ENCODE measurements around the gene LPAR2. TPM values are rescaled to one million over a fixed set of nuclear protein-coding genes. Genes with fewer than 3 reads are reported as not detected.

Gene LPAR2
- total RNA-seq (2022; extraction: Qiagen RNA extraction; ENCODE audit: low read depth): 2.0 to 5.4 TPM (median 5.2 TPM) in 5 replicates

DNA sequence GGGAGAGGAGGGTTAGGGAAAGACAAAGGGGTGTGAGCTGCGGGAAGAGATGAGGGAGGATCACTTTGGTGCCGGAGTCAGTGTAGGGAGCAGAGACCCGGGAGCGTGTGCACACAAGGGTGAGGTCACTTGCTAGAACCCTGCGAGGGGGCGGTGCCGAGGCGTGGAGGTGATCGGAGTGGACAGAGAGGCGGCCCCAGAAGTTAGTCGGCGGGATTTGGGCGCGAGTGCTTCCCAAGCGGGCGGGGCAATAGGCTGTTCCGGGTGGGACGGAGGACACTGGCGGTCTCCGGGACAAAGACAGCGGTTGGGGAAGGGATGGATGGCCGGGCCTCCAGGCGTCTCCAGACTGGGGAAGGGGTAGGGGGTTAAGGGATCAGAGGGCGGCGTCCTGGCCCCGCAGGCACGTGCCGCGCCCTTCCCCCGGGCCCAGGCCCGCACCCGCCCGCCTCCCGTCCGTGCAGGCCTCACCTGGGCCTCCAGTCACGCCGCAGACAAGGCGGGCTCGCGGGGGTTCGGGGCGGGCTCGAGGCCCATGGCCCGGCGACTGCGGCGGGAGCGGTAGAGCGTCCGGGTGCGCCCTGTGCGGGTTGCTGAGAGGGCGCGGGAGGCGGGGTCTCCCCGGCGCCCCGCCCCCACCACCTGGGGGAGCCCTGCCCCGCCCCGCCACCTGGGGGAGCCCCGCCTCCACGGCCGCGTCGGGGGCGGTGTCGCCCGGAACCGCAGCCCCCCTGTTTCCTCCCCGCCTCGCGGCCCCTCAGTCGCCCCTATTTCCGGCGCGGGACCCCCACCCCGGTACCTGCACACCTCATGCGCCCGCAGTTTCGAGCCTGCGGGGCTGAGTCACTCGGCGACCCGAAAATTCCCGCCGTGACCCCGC lies at the start of gene LPAR2:
LPAR2 (minus strand) TSS at position 600 of the 880 bp plus-strand sequence. CDS start 945 bp downstream, outside the sequence.

DNA sequence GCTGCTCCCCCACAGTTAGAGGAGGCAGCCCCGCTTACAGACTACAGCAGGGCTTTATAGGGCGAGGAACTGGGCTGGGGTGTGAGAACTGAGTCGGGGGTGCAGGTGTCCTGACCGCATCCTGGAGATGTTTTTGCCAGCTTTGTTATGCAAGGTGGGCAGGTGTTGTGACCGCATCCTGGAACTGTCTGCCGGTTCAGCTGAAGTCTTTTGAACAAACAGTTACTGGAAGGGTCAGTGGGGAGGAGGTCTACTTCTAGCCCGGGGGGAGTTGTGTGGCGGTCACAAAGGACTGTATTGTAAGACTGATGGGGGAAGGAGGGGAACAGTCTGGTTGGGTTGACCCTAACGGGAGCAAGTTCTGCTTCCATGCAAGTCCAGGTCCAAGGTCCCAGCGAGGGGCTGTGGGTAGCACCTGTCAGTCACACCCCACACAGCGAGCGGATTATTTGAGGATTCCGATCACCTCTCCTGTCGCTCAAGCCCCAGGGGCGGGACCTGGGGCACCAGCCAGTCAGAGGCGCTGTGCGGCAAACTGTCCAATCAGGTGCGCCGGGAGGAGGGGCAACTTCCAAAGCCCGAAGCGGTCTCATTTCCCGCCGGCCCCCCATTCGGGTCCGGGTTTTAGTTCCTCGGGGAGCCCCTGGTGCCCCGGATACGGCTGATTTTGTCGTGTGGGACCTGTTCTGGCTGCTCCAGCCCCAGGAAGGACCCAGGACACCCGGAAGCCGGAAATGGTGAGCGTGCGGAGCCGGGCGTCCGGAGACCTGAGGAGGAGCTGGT lies 40.4 kb upstream of the LPAR2 start, which contains the start of gene ZNF101:
ZNF101 (plus strand) TSS at position 610 of the 783 bp plus-strand sequence; CDS start at position 735, 125 bp downstream.

DNA sequence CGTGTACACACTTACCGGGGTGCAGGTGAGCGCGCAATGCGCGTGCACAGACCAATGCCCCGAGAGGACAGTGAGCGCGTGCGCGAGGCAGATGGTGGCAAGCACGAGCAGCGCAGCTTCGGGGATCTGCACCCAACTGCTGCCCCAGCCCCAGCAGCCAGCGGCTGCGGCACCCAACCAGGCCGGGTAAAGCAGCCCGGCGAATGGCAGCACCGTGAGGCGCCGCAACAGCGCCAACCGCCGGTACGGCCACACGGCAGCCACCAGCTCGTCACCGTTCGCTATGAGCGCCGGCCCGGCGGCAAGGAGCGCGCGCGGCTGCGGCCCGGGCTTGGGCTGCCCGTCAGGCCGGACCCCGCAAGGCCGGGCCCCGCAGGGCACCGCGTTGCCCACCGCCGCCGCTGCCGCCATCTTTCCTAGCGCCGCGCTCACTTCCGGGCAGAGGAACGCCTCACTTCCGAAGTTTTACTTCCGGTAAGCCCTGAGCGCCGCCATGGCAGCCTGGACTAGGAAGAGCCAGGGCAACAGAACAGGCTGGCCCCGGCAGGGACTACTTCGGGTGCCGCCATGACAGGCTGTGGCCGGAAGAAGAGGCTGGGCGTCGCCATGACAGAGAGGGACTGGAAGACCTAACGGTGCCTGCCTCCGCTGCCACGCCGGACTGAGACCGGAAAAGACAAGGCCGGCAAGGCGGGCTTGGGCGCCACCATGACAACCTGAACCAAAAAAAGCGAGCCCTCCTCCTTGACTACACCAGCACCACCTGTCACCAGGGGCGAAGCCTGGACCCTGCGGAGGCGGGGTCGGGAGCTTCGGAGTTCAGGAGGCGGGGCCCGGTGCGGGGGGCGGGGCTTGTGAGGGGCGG lies 35.5 kb upstream of the LPAR2 start, which contains the start of gene ATP13A1:
ATP13A1 (minus strand) TSS at position 421 of the 865 bp plus-strand sequence; CDS start at position 411, 10 bp downstream.

DNA sequence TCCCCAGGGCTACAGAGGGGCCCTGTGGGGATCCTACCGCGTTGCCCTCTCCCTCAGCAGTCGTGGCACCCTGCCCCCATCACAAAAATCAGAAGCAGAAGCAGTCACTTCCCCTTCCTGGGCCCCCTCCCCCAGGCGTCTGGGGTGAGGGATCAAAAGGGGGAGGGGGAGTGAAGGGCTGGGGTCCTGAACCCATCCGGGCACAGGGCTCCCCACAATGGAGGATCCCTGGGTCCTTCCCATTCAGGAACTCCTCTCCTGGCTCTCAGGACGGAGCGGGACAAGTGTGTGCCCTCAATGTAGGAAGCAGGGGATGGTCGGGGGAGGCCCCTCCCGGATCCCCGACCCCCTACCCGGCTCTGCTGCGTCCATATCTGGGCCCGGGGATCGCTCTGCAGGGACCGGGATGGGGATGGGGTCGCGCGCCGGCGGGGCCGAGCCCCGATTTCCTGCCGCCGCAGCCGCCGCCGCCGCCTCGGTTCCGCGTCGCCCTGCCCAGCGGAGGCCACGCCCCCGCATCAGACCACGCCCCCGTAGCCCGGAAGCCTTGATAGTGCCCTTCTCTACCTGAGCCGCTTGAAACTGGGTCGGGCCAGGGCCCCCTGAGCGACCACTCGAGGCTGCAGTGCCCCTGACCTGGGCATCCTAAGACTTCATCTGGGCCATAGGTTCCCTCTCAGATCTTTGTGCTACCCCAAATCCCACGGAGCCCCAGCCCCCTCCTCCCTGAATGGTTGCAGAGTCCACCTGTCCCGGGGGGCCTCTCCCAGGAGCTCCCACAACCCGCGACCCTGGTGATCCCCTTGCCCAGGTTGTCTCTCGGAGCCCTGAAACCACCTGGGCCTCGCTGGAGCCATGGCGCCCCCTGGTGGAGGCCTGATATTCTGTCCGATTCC lies 15.4 kb upstream of the LPAR2 start, which contains the start of gene GMIP:
GMIP (minus strand) TSS at position 500 of the 896 bp plus-strand sequence; CDS start at position 372, 128 bp downstream.

DNA sequence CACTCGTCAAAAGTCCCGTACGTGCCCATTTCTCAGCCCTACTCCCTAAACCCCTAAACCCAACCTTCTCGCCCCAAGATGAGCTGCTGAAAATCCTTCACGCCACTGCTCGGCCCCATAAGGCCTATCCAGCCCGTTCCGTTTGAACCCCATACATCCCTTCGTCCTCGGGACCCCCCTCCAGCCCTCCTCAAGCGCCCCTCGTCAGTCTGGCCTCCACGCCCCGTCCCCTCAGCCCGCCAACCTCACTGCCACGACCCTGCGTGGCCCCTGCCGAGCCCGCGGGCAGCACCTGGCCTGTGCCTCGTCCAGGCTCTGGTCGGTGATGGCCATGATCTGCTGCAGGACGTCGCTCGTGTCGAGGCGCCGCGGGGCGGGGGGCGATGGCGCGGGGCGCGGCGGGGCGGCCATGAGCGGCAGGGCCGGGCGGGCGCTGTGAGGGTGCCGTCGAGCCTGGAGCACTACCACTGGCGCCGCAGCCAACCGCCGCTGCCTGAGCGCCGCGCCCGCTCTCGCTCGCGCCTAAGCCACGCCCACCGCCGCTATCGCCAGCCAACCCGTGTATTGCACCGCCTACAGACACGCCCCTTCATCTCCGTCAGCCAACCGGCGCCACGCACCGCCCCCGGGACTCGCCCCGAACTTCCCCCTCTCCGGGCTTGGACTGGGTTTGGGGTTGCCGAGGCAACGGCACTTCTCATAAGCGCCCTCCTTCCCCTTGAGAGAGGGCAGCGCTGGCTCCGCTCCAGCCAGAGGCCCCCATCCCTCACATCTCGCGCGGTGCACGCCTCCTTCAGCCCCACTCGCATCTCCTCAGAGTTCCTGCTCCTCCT lies 9.6 kb downstream of the LPAR2 start, which contains the start of gene PBX4:
PBX4 (minus strand) TSS at position 469 of the 833 bp plus-strand sequence; CDS start at position 411, 58 bp downstream.

Other genes starting within 250 kb of the LPAR2 start
- 31.9 to 50.8 TPM (median 43.6 TPM) in 5 replicates for gene GATAD2A, start 222.5 kb downstream of the LPAR2 start, total RNA-seq (2022; extraction: Qiagen RNA extraction; ENCODE audit: low read depth)
- gene TSSK6, start 112.7 kb downstream of the LPAR2 start, total RNA-seq (2022; extraction: Qiagen RNA extraction; ENCODE audit: low read depth): 0.31 to 2.0 TPM (median 1.7 TPM) in 5 replicates
- gene NDUFA13, start 112.0 kb downstream of the LPAR2 start, total RNA-seq (2022; extraction: Qiagen RNA extraction; ENCODE audit: low read depth): 139 to 195 TPM (median 160 TPM) in 5 replicates
- 1.9 to 4.4 TPM (median 3.8 TPM) in 5 replicates for gene YJEFN3, start 99.3 kb downstream of the LPAR2 start, total RNA-seq (2022; extraction: Qiagen RNA extraction; ENCODE audit: low read depth)
- gene CILP2, start 90.0 kb downstream of the LPAR2 start, total RNA-seq (2022; extraction: Qiagen RNA extraction; ENCODE audit: low read depth): 0.28 to 0.46 TPM (median 0.37 TPM) in 4 of 5 replicates, not detected in the other
- gene PBX4, start 9.5 kb downstream of the LPAR2 start, total RNA-seq (2022; extraction: Qiagen RNA extraction; ENCODE audit: low read depth): 1.6 to 1.8 TPM (median 1.7 TPM) in 5 replicates
- 2.9 to 5.2 TPM (median 4.6 TPM) in 5 replicates for gene GMIP, start 15.4 kb upstream of the LPAR2 start, total RNA-seq (2022; extraction: Qiagen RNA extraction; ENCODE audit: low read depth)
- 19.9 to 37.0 TPM (median 34.3 TPM) in 5 replicates for gene ATP13A1, start 35.5 kb upstream of the LPAR2 start, total RNA-seq (2022; extraction: Qiagen RNA extraction; ENCODE audit: low read depth)
- 3.7 to 5.0 TPM (median 4.3 TPM) in 5 replicates for gene ZNF101, start 40.6 kb upstream of the LPAR2 start, total RNA-seq (2022; extraction: Qiagen RNA extraction; ENCODE audit: low read depth)
- gene ZNF14, start 104.9 kb upstream of the LPAR2 start, total RNA-seq (2022; extraction: Qiagen RNA extraction; ENCODE audit: low read depth): 1.6 to 2.1 TPM (median 1.9 TPM) in 5 replicates
- 0.36 TPM in 1 of 5 replicates, not detected in the others for gene ZNF506, start 193.5 kb upstream of the LPAR2 start, total RNA-seq (2022; extraction: Qiagen RNA extraction; ENCODE audit: low read depth)
- gene ZNF253, start 237.7 kb upstream of the LPAR2 start, total RNA-seq (2022; extraction: Qiagen RNA extraction; ENCODE audit: low read depth): not detected in 5 replicates